Measurements from ENCODE around the gene RTN4R. TPM values are rescaled to one million over a fixed set of nuclear protein-coding genes. Genes with fewer than 3 reads are reported as not detected.

Gene RTN4R
- total RNA-seq, 2 donors from 2014 or later = 0.66 to 1.8 TPM

DNA sequence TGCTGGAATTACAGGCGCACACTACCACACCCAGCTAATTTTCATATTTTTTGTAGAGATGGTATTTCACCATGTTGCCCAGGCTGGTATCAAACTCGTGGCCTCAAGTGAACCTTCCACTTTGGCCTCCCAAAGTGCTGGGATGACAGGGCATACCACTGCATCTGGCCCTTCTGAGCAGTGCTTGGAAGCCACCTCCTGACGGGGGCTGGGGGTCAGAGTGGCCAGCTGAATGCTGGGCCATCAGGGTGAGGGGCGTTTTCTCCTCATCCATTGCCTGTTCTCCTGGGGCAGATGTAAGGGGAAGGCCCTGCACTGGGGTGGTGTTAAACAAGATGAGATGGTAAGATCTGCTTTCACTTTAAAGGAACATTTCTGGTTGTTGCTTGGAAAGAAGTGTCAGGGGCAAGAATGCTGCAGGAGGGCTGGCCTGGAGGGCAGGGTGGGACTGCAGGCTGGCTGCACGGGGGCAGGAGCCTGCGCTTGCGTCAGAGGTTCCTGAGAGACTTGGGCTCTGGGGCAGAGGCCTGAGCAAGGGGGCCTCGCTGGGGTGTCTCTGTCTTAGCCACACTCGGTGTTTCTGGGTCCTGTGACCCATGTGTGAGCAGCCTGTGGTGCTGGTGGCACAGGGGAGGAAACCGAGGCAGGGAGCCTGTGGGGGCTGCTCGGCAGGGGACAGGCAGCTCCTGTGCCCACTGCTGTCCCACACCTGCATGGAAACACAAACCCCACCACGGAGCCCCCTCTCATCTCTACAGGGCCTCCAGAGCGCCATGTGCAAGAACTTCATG lies 34.5 kb upstream of the RTN4R start:
- DNase-seq = no peak
- H3K27me3 ChIP-seq = no peaks in the 10 kb centered on the region
- no peak overlapping the region for H3K4me3 ChIP-seq
- WGBS, 2 donors = 66 to 68% methylated on average over 8 to 13 of the region's 13 CpGs
- peaks cover 14% of the 10 kb centered on the region for H3K4me1 ChIP-seq
- no peak for ATAC-seq
- TF ChIP-seq CTCF (IDR thresholded peaks at IDR 0.05) = no peak
- TF ChIP-seq POLR2A (IDR thresholded peaks at IDR 0.05) = no peak
- H3K36me3 ChIP-seq (replicated peaks in 1 of 2; ENCODE audit: insufficient read depth in 1 of 2, low read depth in 2 of 2) = no peaks in the 10 kb centered on the region
- intact Hi-C loops (cut with DNase I) = no loop called here
- H3K27ac ChIP-seq = no peak overlapping the region
- H3K9me3 ChIP-seq = no peaks in the 10 kb centered on the region

DNA sequence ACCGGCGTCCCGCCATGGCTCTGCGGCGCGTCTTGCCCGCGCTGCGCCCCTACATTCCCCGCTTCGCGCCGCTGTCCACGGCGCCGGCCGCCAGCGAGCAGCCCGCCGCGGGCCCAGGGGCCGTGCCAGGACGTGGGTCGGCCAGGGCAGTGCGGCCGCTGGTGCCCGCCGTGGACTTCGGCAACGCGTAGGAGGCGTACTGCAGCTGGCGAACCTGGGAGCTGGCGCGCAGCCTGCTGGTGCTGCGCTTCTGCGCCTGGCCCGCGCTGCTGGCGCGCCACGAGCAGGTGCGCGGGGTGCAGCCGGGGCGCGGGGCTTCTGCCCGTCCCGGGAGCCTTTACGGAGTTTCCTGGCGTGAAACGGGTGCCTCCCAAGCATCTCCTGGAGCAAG lies 31.6 kb upstream of the RTN4R start:
- DNase-seq = peak; percentile 54 to 75 (median 56)

DNA sequence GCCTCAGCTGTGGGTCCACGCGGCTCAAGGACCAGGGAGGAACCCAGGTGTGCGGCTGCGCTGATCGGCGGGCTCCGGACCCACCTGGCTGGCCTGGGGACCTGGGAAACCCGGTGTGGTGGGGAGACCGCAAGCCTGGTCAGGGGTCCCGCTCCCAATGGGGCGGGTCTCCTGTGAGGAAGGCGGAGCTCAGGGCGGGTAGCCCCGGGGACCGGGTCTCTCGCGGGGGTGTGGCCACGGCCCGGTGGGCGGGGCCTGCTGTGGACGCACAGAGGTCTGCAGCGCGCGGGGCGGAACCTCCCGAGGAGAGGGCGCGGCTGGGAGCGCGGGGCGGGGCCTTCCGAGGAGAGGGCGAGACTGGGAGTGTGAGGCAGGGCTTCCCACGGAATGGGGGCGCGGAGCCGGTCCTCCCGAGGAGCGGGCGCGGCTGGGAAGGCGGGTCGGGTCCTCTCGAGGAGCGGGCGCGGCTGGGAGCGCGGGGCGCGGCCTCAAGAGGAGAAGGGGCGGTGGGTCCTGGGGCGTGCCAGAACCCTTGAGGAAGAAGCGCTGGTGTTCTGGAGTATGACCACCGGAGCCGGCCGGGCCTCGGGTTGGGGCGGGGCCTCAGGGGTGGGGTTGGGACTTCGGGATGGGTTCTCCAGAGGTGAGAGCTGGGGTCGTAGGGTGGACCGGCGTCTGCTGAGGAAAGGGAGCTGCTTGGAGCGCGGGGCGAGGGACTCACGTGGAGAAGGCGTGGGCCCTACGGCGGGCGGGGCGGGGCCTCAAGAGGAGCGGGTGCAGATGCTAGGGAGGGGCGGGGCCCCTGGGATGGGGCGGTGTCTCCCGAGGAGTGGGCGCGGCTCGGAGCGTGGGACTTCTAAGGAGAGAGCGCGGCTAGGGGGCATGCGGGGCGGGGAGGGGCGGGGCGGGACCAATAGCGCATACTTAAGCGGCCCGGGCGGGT lies 31.0 kb upstream of the RTN4R start:
- peaks cover 14% of the 10 kb centered on the region for H3K4me1 ChIP-seq
- DNase-seq (peak; percentile 85 to 95 (median 88)), ATAC-seq (peak; percentile 86)
- no peaks in the 10 kb centered on the region for H3K27me3 ChIP-seq
- intact Hi-C loops (cut with DNase I) = loop anchor here (10.0 kb wide), 1 partner anchor 324 kb away; no protein-coding TSS in a partner anchor
- H3K9me3 ChIP-seq = no peaks in the 10 kb centered on the region
- peak in 1 of 3 donors; percentile 18 for TF ChIP-seq POLR2A (IDR thresholded peaks at IDR 0.05)
- no peak for TF ChIP-seq CTCF (IDR thresholded peaks at IDR 0.05)
- H3K36me3 ChIP-seq (replicated peaks in 1 of 2; ENCODE audit: insufficient read depth in 1 of 2, low read depth in 2 of 2) = no peaks in the 10 kb centered on the region
- H3K4me3 ChIP-seq = peak overlapping the region; percentile 24 to 27
- H3K27ac ChIP-seq = peak overlapping the region in 2 of 4 donors; percentile 11 to 63
- WGBS, 2 donors = 1% methylated on average over 57 of the region's 90 CpGs; no CpG with 5 or more reads in 1 of the 2 donors

More for the DNA sequence above, 31.6 kb upstream of the RTN4R start:
- 0% methylated on average over 3 to 37 of the region's 52 CpGs for WGBS, 2 donors
- peak overlapping the region in 1 of 4 donors; percentile 44 for H3K27ac ChIP-seq
- no peaks in the 10 kb centered on the region for H3K27me3 ChIP-seq
- H3K4me1 ChIP-seq = peaks cover 14% of the 10 kb centered on the region
- ATAC-seq = peak; percentile 57
- intact Hi-C loops (cut with DNase I) = loop anchor here (10.0 kb wide), 1 partner anchor 325 kb away; no protein-coding TSS in a partner anchor
- TF ChIP-seq CTCF (IDR thresholded peaks at IDR 0.05) (peak in 1 of 7 experiments; percentile 23), POLR2A (IDR thresholded peaks at IDR 0.05) (no peak)
- peak overlapping the region; percentile 0 to 24 for H3K4me3 ChIP-seq
- no peaks in the 10 kb centered on the region for H3K36me3 ChIP-seq (replicated peaks in 1 of 2; ENCODE audit: insufficient read depth in 1 of 2, low read depth in 2 of 2)
- H3K9me3 ChIP-seq = no peaks in the 10 kb centered on the region

DNA sequence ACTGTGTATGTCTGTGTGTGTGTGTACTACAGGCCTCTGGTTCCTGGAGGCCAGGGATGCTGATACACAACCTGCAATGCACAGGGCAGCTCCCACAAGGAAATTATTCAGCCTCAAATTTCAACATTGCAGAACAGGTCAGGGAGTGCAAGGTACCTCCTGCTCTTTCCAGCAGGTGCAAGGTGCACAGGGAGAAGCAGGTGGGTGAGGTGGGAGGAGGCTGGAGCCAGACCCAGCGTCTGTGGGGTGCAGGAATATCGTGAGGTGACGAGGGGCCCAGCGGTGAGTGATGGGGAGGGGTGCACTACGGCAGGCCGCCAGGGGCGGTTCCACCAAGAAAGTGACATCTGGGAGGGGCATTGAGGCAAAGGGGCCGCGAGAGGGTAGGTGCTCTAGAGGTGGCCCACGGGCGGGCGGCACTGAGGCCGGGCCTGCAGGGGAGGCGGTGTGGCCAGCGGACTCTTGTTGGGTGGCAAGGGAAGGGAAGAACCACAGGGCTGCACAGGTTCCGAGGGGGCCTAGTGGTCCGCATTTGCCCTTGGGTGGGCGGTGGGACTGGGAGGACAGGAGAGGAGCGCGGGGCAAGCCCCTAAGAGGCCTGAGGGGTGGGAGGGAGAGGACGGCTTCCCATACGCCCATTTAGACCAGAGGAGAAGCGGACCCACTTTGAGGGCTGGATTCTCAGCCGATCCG lies 30.1 kb upstream of the RTN4R start:
- Histone ChIP-seq H3K9me3 (no peaks in the 10 kb centered on the region), H3K4me3 (peak overlapping the region in 1 of 2 donors; percentile 27), H3K27me3 (no peaks in the 10 kb centered on the region), H3K36me3 (replicated peaks in 1 of 2; ENCODE audit: insufficient read depth in 1 of 2, low read depth in 2 of 2) (no peaks in the 10 kb centered on the region), H3K4me1 (peaks cover 14% of the 10 kb centered on the region), H3K27ac (peak overlapping the region in 1 of 4 donors; percentile 63)
- intact Hi-C loops (cut with DNase I) = loop anchor here (10.0 kb wide), 1 partner anchor 323 kb away; no protein-coding TSS in a partner anchor
- WGBS, 2 donors = 61 to 62% methylated on average over 19 to 25 of the region's 25 CpGs
- TF ChIP-seq CTCF (IDR thresholded peaks at IDR 0.05) = no peak
- TF ChIP-seq POLR2A (IDR thresholded peaks at IDR 0.05) = no peak
- DNase-seq = no peak
- no peak for ATAC-seq
